Measurements from ENCODE around the gene RPH3AL. TPM values are rescaled to one million over a fixed set of nuclear protein-coding genes. Genes with fewer than 3 reads are reported as not detected.
"Not testable (repeated sequence)": the region's sequence is repeated elsewhere in the genome, so short reads cannot be mapped to it uniquely, and the experiment has no call there.

Gene RPH3AL
- total RNA-seq, 1 experiment from 2014 or later, result 22.0 TPM

DNA sequence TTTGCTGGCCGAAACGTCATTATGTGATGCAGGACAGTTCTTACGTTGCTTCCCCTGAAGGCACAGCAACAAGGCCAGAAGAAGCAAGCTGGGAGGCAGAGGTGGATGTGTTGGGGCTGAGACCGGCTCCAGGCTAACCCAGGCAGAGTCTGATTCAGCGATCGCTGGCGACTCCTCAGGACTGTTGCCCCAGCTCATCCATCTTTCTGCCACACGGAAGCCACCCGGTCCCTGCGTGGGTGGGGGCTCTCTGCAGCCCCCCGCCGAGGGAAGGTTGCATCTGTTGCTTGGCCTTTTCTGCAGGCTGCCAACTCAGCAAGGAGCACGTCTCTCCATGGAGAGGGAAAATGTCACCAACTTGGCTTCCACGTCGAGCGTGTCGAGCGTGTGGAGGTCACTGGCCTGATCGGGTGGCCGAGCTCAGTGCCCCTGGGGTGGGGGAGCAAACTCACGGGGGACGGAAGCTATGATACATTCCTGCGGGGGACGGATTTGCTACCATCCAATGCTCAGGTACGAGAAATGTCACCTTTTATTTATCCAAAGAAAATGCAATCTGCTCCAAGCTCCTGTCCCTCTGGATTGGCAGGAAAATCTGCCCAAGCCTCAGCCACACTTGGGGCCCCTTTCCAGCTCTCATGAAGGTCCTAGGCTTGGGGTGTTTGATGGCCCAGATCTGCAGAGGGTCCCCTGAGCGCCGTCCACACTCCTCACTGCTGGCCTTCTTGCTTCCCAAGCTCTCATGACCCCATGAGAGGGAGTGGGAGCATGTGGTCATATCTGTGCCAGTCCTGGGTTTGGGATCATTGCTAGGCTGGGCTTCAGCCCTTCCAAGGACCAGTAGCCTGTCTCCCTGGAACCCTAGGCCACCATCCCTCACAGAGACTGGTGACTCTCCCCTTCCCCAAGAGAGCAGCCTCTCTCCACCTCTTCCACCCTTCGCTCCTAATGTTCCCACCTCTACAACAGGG is 69.4 kb downstream of the RPH3AL start:
- DNase-seq (ENCODE audit: low read depth), result no peak

DNA sequence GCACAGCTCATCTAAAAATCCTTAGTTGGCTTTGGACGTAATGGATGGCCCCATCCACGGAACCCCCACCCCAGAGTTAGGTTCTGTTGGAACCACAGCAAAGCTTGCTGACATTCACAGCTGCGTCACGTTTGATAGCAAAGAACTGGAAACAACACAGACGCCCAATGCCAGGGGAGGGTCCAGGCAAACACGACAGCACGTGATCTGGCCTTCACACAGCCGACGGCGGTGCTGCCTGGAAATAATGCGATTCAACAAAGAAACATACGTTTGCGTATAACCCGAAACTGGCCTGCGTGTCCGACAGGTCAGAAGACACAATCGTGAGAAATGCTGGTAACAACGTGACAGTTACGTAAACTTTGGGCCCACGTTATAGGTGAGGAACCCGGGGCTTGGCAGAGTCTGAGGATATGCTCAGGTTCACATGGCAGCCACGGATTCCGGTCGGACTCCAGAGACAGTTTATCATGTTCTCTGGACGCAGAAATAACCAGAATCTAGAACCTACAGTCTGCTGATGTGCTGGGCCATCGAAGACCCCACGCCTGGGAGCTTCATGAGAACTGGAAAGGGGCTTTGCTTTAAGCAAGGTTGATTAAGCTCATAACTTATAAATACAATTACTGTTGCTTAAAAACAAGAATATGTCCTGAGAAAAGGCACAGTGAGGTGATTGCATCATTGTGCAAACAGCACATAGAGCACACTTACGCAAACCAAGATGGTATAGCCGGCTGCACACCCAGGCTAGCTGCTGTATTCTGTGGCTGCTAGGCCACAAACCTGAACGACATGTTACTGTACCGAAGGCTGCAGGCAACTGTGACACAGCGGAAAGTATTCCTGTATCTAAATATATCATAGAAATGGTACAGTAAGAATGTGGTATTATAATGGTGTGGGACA is 70.4 kb downstream of the RPH3AL start:
- no peak for DNase-seq (ENCODE audit: low read depth)

DNA sequence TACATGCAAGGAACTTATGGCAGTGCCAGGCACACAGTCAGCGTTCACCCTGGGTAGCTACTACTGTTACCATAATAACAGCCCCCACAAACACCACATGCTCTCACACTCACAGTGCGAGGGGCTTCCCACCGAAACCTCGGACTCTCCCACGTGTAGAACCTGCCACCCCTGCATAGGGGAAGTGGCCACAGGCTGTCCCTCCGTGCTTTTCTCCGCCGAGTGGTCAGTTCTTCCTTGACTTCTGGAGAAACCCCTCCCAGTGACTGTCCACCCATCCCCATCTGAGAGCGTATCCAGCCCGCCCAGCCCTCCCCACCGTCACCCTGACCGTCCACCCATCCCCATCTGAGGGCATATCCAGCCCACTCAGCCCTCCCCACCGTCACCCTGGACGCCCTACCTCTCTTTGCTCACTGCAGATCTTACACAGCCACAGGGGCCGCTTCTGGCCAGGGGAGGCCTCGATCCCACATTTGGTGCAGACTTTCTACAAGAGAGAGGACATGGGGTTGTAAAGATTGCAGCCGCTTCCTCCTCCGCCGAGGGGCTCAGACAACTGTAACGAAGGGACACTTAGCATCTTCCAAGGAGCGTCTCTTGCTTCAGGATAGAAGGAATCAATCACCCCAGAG is 71.1 kb downstream of the RPH3AL start:
- DNase-seq (ENCODE audit: low read depth), result no peak

DNA sequence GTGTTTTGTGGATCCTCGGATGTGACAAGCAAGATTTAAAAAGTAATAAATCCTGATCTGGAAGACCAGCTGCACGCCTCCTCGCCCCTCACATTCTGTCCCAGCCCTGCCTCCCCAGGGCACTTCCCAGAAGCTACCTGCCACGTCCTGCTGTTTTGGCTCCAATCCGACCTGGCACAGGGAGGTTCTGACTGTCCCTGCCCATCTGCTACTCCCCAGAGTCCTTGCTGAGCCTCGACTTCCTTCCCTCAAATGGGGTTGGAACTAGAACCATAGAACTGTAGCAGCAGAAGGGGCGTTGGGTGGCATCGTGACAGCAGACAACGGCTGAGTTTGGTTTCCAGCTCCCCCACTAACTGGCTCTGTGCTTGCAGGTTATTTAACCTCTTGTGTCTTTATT is 71.7 kb downstream of the RPH3AL start:
- no peak for DNase-seq (ENCODE audit: low read depth)

DNA sequence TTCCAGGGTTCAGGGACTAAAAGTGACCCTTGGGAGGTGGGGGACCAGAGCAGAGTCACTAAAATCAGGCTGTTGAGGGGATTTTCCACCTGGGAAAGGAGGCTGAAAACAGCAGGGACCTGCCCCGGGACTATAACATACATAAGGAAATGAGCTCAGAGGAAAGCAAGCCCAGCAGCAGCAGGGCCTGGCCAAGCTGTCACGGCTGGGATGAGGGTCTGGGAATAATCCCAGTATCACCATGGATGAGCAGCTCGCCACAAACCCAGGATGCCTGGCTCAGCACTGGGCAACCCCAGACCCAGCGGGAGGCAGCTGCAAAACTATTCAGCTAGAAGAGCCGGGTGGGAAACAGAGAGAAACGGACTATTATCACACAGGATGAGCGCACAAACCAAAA is 72.4 kb downstream of the RPH3AL start:
- no peak for DNase-seq (ENCODE audit: low read depth)

DNA sequence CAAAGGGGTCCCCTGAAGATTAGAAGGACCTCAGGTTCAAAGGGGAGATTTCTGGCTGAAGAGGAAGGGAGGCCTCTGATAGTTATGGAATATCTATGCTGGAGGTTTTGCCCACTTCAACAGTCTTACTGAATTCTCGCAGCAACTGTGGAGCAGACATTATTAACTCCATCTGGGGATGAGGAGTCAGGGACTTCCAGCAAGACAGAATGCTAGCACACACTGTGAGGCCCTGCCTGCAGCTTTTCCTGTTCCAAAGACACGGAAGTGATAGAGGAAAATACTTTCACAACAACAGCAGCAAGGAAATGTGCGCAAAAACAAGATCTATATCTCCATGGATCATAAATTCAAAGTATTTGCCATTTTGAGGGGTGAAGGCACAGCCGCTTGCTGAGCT is 72.8 kb downstream of the RPH3AL start:
- DNase-seq (ENCODE audit: low read depth), result no peak

DNA sequence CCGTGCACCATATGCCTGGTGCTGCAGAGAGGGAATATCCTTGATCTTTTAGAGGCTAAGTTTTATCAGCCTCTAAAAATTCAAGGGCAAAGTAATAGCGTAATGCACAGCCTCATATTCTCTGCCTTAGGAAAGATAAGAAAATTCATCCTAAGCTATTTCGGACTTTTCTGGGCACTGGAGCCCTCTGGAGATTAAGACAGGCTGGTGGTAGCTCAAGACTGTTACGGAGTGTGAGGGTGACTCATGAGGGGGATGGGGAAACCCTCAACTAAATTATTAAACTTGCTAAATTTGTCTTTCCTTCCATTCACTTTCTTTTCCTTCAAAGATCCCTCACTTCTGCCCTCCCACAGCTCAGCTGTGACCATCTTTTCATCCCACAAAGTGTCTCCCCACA is 73.3 kb downstream of the RPH3AL start:
- DNase-seq (ENCODE audit: low read depth), result peak; percentile 1

DNA sequence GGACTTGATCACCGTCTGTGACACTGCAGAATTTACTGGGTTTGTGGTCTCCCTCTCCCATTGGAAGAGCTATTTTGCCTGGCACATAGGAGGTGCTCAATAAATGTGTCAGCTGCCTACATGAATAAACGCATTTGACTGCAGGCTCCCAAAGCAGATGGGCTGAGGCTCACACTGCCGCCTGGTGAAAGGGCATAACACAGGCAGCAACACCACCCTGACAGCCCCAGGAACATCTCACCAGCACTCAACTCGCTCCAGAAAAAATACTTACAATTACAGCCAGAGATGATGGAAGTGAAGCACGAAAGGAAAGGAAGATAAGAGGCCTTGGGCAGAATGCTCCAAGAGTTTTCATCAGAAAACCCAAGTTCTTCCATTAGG is 73.9 kb downstream of the RPH3AL start:
- no peak for DNase-seq (ENCODE audit: low read depth)

DNA sequence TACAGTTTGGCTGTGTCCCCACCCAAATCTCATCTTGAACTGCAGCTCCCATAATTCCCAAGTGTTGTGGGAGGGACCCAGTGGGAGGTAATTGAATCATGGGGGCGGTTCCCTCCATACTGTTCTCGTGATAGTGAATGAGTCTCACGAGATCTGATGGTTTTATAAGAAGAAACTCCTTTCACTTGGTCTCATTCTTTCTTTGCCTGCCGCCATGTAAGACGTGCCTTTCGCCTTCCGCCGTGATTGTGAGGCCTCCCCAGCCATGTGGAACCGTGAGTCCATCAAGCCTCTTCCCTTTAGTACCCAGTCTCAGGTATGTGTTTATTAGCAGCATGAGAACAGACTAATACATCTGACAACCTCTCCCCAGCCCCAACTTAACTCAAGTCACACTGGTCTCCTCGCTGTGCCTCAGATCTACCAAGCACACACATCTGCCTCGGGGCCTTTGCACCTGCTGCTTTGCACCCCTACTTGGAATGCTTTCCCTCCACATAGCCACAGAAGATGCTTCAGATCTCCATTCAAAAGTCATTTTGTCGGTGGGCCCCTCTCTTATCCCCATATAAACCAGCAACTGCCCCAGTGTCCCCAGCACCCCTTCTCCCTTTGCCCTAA is 74.4 kb downstream of the RPH3AL start:
- DNase-seq (ENCODE audit: low read depth), result no peak

DNA sequence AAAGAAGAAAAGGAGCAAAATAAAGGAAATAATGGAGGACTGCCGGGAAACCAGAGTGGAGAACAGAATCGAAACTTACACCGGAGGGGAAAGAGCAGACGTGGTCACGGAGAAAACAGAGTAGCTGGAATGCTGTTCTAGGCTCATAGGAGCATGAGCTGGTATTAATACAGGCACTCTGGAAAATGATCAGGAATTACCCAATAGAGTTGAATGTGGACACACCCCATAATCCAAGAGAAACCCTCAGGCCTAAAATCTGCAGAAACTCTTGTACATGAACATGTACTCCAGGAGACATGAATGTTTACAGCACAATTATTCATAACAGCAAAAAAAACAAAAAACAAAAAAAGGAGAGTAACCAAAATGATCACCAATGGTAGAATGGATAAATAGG is 77.7 kb downstream of the RPH3AL start:
- DNase-seq (ENCODE audit: low read depth), result no peak

DNA sequence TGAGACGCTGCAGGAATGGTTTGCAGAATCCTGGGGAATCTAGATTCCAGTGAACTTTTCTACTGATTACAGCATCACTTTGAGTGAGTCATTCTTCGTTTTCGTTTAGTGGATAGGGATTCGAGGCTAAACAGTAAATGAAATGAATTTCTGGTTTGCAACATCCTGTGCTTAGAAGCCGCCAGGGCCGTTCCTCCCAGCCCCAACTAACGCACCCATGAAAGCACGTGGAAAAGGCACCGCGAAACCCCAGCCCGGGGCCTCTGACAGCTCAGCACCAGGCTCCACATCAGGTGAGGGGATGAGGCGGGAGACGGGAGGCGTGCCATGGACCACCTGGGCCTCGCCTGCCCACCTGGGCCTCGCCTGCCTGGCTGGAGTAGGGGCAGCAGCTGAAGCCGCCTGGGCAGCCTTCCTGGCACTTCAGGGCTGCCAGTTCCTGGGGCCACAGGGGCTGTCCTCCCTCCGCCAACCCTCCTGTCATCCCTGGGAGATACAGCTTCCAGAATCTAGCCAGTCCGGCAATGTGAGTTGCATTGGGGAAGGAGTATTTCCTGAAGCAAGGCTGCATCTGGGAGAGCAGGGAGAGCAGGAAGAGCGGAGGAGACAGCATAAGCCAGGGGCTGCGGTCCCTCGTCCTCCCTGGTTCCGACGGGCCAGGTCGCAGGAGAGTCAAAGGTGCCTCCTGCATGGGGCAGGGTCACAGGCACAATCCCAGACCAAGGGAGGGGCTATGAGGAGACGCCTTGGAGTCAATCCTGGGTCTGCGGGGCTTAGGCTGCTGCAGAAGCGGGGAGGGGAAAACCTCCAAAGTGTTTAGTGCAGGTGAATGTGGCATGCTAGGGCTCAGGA is 78.4 kb downstream of the RPH3AL start:
- DNase-seq (ENCODE audit: low read depth), result no peak

DNA sequence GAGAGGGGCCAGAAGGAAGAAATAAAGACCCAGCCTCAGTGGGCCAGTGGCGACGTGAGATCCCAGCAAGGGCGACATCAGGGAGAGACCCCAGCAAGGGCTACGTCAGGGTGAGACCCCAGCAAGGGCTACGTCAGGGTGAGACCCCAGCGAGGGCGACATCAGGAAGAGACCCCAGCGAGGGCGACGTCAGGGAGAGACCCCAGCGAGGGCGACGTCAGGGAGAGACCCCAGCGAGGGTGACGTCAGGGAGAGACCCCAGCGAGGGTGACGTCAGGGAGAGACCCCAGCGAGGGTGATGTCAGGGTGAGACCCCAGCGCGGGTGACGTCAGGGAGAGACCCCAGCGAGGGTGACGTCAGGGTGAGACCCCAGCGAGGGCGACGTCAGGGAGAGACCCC is 79.8 kb downstream of the RPH3AL start:
- not testable (repeated sequence) for DNase-seq (ENCODE audit: low read depth)

DNA sequence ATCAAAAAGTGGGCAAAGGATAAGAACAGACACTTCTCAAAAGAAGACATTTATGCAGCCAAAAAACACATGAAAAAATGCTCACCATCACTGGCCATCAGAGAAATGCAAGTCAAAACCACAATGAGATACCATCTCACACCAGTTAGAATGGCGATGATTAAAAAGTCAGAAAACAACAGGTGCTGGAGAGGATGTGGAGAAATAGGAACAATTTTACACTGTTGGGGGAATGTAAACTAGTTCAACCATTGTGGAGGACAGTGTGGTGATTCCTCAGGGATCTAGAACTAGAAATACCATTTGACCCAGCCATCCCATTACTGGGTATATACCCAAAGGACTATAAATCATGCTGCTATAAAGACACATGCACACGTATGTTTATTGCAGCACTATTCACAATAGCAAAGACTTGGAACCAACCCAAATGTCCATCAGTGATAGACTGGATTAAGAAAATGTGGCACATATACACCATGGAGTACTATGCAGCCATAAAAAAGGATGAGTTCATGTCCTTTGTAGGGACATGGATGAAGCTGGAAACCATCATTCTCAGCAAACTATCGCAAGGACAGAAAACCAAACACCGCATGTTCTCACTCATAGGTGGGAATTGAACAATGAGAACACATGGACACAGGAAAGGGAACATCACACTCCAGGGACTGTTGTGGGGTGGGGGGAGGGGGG is 80.5 kb downstream of the RPH3AL start:
- DNase-seq (ENCODE audit: low read depth), result not testable (repeated sequence)

DNA sequence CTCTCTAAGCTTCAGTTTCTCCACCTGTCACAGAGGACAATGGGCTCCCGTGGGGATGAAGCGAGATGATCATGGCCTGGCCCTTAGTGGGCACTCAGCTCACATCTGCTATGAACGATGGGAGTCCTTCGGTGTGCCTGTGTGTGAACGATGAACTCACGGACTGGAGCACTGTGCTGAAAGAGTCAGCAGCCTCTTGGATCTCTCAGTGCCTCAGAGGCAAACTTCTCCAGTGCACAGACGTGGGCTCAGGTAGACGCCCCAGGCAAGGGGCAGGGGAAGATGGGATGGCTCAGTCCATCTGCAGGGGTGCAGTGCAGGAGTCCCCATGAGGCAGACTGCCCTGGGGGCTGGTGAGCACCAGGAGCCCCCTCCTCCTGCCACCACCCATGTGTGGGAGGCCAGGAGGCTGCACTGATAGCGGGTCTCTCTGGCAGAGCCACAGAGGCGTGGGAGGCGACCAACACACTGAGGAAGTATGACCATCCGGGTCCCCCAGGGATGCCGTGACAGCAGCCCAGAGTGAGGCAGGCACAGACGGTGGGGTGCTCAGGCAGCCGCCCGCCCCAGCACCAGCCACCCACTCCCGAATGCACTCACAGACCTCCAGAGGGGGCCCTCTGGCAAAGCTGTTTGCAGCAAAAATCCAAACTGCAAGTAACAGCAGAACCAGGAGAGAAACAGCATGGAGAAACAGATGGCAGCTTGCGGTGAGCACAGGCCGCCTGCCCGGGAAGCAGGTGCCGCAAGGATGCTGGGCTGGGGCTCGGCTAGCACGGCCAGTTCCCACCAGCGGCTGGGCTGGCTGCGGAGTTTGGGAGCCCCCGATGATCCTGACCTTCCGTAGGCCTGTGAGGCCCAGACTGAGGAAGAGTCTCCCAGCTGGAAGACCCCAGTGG is 82.7 kb downstream of the RPH3AL start:
- no peak for DNase-seq (ENCODE audit: low read depth)

DNA sequence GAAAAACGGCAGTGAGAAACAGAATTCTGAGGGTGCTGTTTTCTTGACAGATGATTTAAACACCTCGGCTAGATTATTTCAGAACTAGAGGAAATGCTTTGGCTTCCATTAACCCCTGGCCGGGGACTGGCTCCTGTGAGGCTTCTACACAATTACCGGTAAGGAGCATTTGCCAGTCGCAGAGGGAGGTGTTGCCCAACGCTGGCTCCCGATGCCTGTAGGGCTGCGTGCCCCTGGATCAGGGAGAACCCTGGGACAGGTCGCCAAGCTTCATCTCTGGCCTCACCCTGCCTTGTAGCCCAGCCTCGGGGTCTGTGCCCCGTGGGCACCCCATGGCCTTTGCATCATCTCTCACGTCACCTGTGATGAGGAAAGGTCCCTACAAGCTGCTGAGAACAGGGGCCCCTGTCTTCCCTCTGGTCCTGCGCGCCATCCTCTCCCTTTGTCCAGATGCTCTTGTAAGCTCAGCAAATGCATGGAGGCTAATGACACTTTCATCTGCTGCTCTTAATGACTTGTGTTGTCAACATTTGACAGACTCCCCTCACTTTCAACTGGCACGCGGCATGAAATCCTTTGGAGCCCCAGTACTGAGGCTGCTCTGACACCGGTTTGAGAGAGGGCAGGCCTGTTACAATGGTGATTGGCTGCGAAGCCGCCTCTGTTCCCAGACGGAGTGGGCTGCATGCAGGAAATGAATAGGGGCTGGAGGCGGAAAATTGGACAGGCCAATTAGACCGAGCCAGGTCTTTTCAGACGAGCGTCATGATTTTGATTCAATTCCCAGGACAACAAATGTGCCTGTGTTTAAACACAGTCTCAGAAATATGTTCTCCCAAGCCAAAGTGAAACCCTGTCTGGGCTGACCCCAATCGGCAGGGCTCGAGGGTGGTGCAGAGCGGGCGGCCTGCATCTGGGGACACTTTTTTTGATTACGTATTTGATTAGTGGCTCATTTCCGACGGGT is 85.6 kb downstream of the RPH3AL start:
- DNase-seq (ENCODE audit: low read depth), result no peak

DNA sequence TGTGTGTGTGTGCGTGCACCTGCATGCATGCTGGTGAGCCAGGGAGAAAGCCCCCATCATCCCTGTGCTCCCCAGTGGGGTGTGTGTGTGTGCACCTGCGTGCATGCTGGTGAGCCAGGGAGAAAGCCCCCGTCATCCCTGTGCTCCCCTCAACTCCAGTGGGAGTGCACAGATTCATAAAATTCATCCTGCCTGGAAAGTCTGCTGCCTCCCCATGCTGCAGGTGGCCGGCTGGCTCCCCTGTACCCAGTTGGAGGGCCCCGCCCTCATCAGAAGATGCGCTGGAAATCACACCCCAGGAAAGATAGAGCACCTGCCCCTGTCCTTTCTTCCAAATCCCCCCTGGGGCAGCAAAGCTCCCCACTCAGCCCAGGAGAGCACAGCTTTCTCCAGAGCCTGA is 86.4 kb downstream of the RPH3AL start:
- no peak for DNase-seq (ENCODE audit: low read depth)

DNA sequence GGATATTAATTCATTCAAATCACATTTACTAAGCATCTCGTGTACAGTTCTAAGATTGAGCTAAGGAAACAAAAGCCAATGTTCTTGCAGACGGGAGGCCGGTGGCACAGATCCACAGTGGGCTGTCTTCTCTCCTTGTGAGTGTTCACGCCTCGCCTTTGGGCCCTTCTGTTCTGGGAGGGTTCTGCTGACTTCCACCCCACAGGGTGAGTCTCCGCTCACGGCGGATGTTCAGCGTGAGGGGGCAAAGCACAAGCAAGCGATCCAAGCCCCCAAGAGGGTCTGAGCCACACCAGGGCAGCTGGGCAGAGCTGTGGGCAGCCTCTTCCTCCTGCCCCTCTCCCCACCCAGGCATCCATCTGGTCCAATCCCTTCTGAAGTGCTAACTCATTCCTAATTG is 86.9 kb downstream of the RPH3AL start:
- DNase-seq (ENCODE audit: low read depth), result no peak

DNA sequence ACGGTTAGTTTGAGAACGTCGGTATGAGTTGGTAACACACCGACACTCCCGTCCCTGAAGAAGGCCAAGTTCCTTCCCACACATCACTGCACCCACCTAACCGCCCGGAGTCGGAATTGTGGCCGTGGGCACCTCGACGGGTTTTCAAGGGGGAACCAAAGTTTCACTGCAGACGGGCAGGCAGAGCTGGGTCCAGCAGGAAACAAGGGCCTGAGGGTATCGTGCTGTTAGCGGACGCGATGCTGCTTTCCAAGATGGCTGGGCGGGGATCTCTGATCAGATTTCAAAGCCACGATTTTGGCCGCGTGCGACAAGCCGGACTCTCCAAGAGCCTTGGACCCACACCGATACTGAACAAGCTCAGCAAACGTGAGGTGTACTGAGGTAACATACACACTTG is 88.8 kb downstream of the RPH3AL start:
- DNase-seq (ENCODE audit: low read depth), result no peak
